PC-9 (cell line): ENCODE results near the gene ZRANB1. TPM values are rescaled to one million over a fixed set of nuclear protein-coding genes. Genes with fewer than 3 reads are reported as not detected.

Source experiments
- BruUV-seq: library from RNA; stranded (reverse); fragments of 400-500 nt; replicated peaks from 2 replicates; lab custom pipeline; 2021; lab: Mats Ljungman, UMichigan
- CTCF ChIA-PET: fragments of 300-600 bp; sonication (Branson Sonifier 250); formaldehyde crosslinking; loops from one replicate; lab custom pipeline; 2022; ENCODE audit warnings: antibody characterized with exemption; lab: Charles Lee
- POLR2A ChIA-PET: fragments of 300-600 bp; sonication (Branson Sonifier 250); formaldehyde crosslinking; loops from one replicate; lab custom pipeline; 2022; ENCODE audit warnings: antibody characterized with exemption; ENCODE audit not compliant: unreplicated experiment; lab: Charles Lee
- DNase-seq, 2 experiments: peaks; one replicate each; pipeline versions ENCODE4 v3.0.0 to v3.0.0-alpha.2; 2015 to 2022; ENCODE audit warnings: mixed read lengths in 1 of 2
- H2AFZ ChIP-seq: fragments of 200-600 bp; sonication (generic); 2 replicates; pipeline ENCODE4 v1.8.1; 2017; ENCODE audit warnings: antibody characterized with exemption
- H3F3A ChIP-seq: fragments of 200-600 bp; sonication (generic); 2 replicates; pipeline ENCODE4 v1.8.1; 2017; ENCODE audit warnings: antibody characterized with exemption, mild to moderate bottlenecking, low read depth; ENCODE audit not compliant: insufficient read depth
- H3K27ac ChIP-seq: fragments of 200-600 bp; sonication (generic); 2 replicates; pipeline ENCODE4 v1.6.1; 2016; ENCODE audit warnings: mixed run types
- H3K27me3 ChIP-seq: fragments of 200-600 bp; sonication (generic); 2 replicates; pipeline ENCODE4 v1.6.1; 2016; ENCODE audit warnings: low read depth, mixed run types; ENCODE audit not compliant: insufficient read depth
- H3K36me3 ChIP-seq: fragments of 200-600 bp; sonication (generic); 2 replicates; pipeline ENCODE4 v1.6.1; 2016; ENCODE audit warnings: low read depth, mixed run types
- H3K4me1 ChIP-seq: fragments of 200-600 bp; sonication (generic); replicated peaks from 2 replicates; pipeline ENCODE4 v1.6.1; 2016; ENCODE audit warnings: mixed run types; ENCODE audit not compliant: insufficient read depth
- H3K4me2 ChIP-seq: fragments of 200-600 bp; sonication (generic); 2 replicates; pipeline ENCODE4 v1.6.1; 2017; ENCODE audit warnings: mixed run types
- H3K4me3 ChIP-seq: fragments of 200-600 bp; sonication (generic); 2 replicates; pipeline ENCODE4 v1.6.1; 2016; ENCODE audit warnings: mixed run types
- H3K79me2 ChIP-seq: fragments of 200-600 bp; sonication (generic); 2 replicates; pipeline ENCODE4 v1.6.1; 2017; ENCODE audit warnings: low read depth, mixed run types
- H3K9me2 ChIP-seq: fragments of 200-600 bp; sonication (generic); 2 replicates; pipeline ENCODE4 v1.8.1; 2017; ENCODE audit warnings: mild to moderate bottlenecking; ENCODE audit not compliant: insufficient read depth
- H3K9me3 ChIP-seq: fragments of 200-600 bp; sonication (generic); 2 replicates; pipeline ENCODE4 v1.8.1; 2016; ENCODE audit warnings: low read depth; ENCODE audit not compliant: insufficient read depth
- H4K20me1 ChIP-seq: fragments of 200-600 bp; sonication (generic); 2 replicates; pipeline ENCODE4 v1.8.1; 2017; ENCODE audit not compliant: insufficient read depth
- EZH2 ChIP-seq: fragments of 200-600 bp; sonication (generic); IDR thresholded peaks from 2 replicates; pipeline ENCODE4 v1.8.0; 2017; ENCODE audit warnings: antibody characterized with exemption, low read depth
- intact Hi-C: fragments of 100-400 bp; cut with micrococcal nuclease; formaldehyde crosslinking; loops from one replicate; pipeline ENCODE4 v1.10.0; 2022; ENCODE audit not compliant: unreplicated experiment
- total RNA-seq: library from RNA; stranded (reverse); gene quantifications from 2 replicates; pipeline ENCODE4 v1.2.3, GENCODE V29; 2021
- TF ChIP-seq, protein P1 (sequence below): fragments of 200-600 bp; sonication (generic); conservative IDR thresholded peaks from 2 replicates; pipeline ENCODE4 v1.6.1; 2017; ENCODE audit warnings: mixed run types, antibody characterized with exemption, mild to moderate bottlenecking, moderate library complexity

Gene ZRANB1
- total RNA-seq, 1 experiment from 2014 or later, result 10.9 TPM

DNA sequence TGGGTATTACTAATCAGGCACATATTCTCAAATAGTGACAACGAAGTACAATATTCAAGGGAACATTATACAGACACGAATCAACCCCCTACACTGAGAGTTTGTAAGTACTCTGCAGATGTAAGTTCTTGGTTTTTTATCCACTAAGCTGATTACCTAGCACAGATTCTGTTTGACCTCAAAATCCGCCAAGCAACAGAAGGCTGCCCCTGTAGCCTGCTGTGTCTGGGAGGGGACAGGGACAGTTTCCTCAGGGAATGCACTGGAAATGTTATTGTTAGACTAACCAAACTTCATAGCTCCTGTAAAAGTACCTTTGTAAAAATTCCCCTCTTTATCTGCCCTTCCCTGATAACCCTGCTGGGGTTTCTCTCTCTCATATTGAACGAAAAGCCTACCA is 45.2 kb upstream of the ZRANB1 start:
- no TSS peak for BruUV-seq
- Histone ChIP-seq H3F3A (no peaks in the 10 kb centered on the region; the same call in 1 of the 2 replicates), H3K27ac (no peak overlapping the region), H3K4me2 (no peak overlapping the region), H4K20me1 (no peaks in the 10 kb centered on the region), H3K9me3 (no peaks in the 10 kb centered on the region), H3K36me3 (no peaks in the 10 kb centered on the region), H2AFZ (no peak overlapping the region), H3K27me3 (no peaks in the 10 kb centered on the region), H3K4me1 (peaks cover 13% of the 10 kb centered on the region), H3K9me2 (no peaks in the 10 kb centered on the region), H3K4me3 (no peak overlapping the region), H3K79me2 (no peaks in the 10 kb centered on the region)
- no peak for DNase-seq
- no peak for TF ChIP-seq EZH2
- TF ChIP-seq, protein P1, sequence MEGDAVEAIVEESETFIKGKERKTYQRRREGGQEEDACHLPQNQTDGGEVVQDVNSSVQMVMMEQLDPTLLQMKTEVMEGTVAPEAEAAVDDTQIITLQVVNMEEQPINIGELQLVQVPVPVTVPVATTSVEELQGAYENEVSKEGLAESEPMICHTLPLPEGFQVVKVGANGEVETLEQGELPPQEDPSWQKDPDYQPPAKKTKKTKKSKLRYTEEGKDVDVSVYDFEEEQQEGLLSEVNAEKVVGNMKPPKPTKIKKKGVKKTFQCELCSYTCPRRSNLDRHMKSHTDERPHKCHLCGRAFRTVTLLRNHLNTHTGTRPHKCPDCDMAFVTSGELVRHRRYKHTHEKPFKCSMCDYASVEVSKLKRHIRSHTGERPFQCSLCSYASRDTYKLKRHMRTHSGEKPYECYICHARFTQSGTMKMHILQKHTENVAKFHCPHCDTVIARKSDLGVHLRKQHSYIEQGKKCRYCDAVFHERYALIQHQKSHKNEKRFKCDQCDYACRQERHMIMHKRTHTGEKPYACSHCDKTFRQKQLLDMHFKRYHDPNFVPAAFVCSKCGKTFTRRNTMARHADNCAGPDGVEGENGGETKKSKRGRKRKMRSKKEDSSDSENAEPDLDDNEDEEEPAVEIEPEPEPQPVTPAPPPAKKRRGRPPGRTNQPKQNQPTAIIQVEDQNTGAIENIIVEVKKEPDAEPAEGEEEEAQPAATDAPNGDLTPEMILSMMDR, result no peak
- ChIA-PET POLR2A (no interaction called here), CTCF (no interaction called here)
- intact Hi-C loops, result no loop called here

- Histone ChIP-seq H3K79me2 (no peaks in the 10 kb centered on the region), H3K27ac (no peak overlapping the region), H3K27me3 (no peaks in the 10 kb centered on the region), H3K4me3 (no peak overlapping the region), H3F3A (no peaks in the 10 kb centered on the region), H3K9me2 (no peaks in the 10 kb centered on the region), H3K4me1 (peaks cover under 1% of the 10 kb centered on the region; the same call in 1 of the 2 replicates), H3K36me3 (no peaks in the 10 kb centered on the region), H3K4me2 (no peak overlapping the region), H4K20me1 (no peaks in the 10 kb centered on the region), H3K9me3 (no peaks in the 10 kb centered on the region), H2AFZ (no peak overlapping the region)
- CTCF ChIA-PET, result no interaction called here
- TF ChIP-seq, protein P1, result no peak
- POLR2A ChIA-PET, result no interaction called here
- no TSS peak for BruUV-seq
- DNase-seq, result no peak
- intact Hi-C loops, result no loop called here
Measured at GRCh38 chr10:124898471-124898870, 43.5 kb upstream of the ZRANB1 start.

- Histone ChIP-seq H4K20me1 (no peaks in the 10 kb centered on the region), H3K4me1 (no peaks in the 10 kb centered on the region), H2AFZ (no peak overlapping the region), H3K36me3 (no peaks in the 10 kb centered on the region), H3F3A (no peaks in the 10 kb centered on the region), H3K4me3 (no peak overlapping the region), H3K27me3 (no peaks in the 10 kb centered on the region), H3K4me2 (no peak overlapping the region), H3K9me2 (no peaks in the 10 kb centered on the region), H3K27ac (no peak overlapping the region), H3K79me2 (no peaks in the 10 kb centered on the region), H3K9me3 (no peaks in the 10 kb centered on the region)
- BruUV-seq, result no TSS peak
- POLR2A ChIA-PET, result no interaction called here
- intact Hi-C loops, result no loop called here
- CTCF ChIA-PET, result no interaction called here
- DNase-seq, result no peak
- TF ChIP-seq, protein P1, result no peak
- TF ChIP-seq EZH2, result no peak
Measured at GRCh38 chr10:124899151-124899550, 42.8 kb upstream of the ZRANB1 start.
